ENCODE measurements around the gene TRAPPC12. TPM values are rescaled to one million over a fixed set of nuclear protein-coding genes. Genes with fewer than 3 reads are reported as not detected.

The TRAPPC12 gene
- polyA plus RNA-seq, 6 donors from 2014 or later = 31.3 to 36.3 (median 33.1) TPM

- peak within 1 kb of the TSS; percentile 95 to 99 (median 97) for H3K27ac Mint-ChIP-seq
- peak; percentile 79 to 80 for ATAC-seq (ENCODE audit: low read depth in 2 of 2)
- no peaks in the 10 kb centered on the region for H3K27me3 Mint-ChIP-seq
- peak; percentile 96 for DNase-seq
- peak within 1 kb of the TSS; percentile 93 to 99 (median 98) for H3K4me3 Mint-ChIP-seq
- H3K36me3 Mint-ChIP-seq = no peaks in the 10 kb centered on the region
- peaks cover 28 to 57% (median 44%) of the 10 kb centered on the region in 3 donors for H3K4me1 Mint-ChIP-seq
- peaks cover 0 to 8% (median 0%) of the 10 kb centered on the region in 7 donors for H3K9me3 Mint-ChIP-seq
Measured at GRCh38 chr2:3377612-3378432, 1.7 kb upstream of the TRAPPC12 start, which contains the start of gene EIPR1. Gene EIPR1, minus strand, starts transcription at chr2:3377818. Its CDS starts 129 bp downstream, at chr2:3377689.

- Mint-ChIP-seq H3K9me3 (peaks cover 0 to 8% (median 0%) of the 10 kb centered on the region in 7 donors), H3K4me3 (peak overlapping the region; percentile 93 to 98 (median 96)), H3K4me1 (peaks cover 28 to 62% (median 44%) of the 10 kb centered on the region in 3 donors), H3K36me3 (no peaks in the 10 kb centered on the region), H3K27ac (peak overlapping the region; percentile 95 to 97 (median 96)), H3K27me3 (no peaks in the 10 kb centered on the region)
- ATAC-seq (ENCODE audit: low read depth in 2 of 2) = no peak
- DNase-seq = no peak
Measured at GRCh38 chr2:3379339-3379646, 201 bp upstream of the TRAPPC12 start.

DNA sequence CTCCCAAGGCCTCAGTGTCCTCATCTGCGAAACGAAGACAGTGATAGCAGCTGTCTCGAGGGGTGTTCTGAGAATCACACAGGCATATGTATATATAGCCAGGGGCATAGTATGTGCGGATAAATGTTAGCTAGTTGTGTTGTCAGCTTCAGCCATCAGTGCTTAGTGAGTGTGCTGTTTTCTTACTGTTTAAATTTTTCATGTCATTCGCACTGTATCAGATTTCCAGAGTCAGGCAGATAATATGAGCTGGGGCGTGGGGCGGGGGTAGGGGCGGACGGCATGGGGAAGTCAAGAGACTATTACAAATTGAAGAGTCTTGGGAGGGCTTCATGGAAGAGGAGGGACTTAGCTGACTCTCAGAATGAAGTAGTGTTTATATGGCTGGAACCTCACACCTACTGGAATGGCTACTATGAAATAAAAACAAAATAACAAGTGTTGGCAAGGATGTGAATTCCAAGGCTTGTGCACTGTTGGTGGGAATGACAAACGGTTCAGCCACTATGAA, 7.0 kb downstream of the TRAPPC12 start:
- H3K4me3 Mint-ChIP-seq = no peak overlapping the region
- no peak for DNase-seq
- no peak for ATAC-seq (ENCODE audit: low read depth in 2 of 2)
- peaks cover 12 to 20% of the 10 kb centered on the region in 2 donors for H3K36me3 Mint-ChIP-seq
- peaks cover 4 to 17% (median 10%) of the 10 kb centered on the region in 3 donors for H3K4me1 Mint-ChIP-seq
- no peaks in the 10 kb centered on the region for H3K27me3 Mint-ChIP-seq
- H3K27ac Mint-ChIP-seq = no peak overlapping the region
- H3K9me3 Mint-ChIP-seq = no peaks in the 10 kb centered on the region

GRCh38 chr2:3387011-3387410, 7.5 kb downstream of the TRAPPC12 start:
- H3K4me1 Mint-ChIP-seq = peaks cover 5 to 16% (median 10%) of the 10 kb centered on the region in 3 donors
- H3K27ac Mint-ChIP-seq = no peak overlapping the region
- peaks cover 12 to 20% of the 10 kb centered on the region in 2 donors for H3K36me3 Mint-ChIP-seq
- H3K9me3 Mint-ChIP-seq = no peaks in the 10 kb centered on the region
- no peak for ATAC-seq (ENCODE audit: low read depth in 2 of 2)
- no peak for DNase-seq
- no peak overlapping the region for H3K4me3 Mint-ChIP-seq
- H3K27me3 Mint-ChIP-seq = no peaks in the 10 kb centered on the region

GRCh38 chr2:3387644-3388411, 8.3 kb downstream of the TRAPPC12 start:
- Mint-ChIP-seq H3K27me3 (no peaks in the 10 kb centered on the region), H3K36me3 (peaks cover 12 to 20% of the 10 kb centered on the region in 2 donors), H3K27ac (no peak overlapping the region), H3K9me3 (no peaks in the 10 kb centered on the region), H3K4me1 (peaks cover 8 to 15% (median 14%) of the 10 kb centered on the region in 3 donors), H3K4me3 (no peak overlapping the region)
- no peak for ATAC-seq (ENCODE audit: low read depth in 2 of 2)
- no peak for DNase-seq

GRCh38 chr2:3388412-3388738, 8.9 kb downstream of the TRAPPC12 start:
- no peak overlapping the region for H3K27ac Mint-ChIP-seq
- H3K4me3 Mint-ChIP-seq = no peak overlapping the region
- peaks cover 0 to 2% (median 0%) of the 10 kb centered on the region in 7 donors for H3K9me3 Mint-ChIP-seq
- H3K36me3 Mint-ChIP-seq = peaks cover 12 to 20% of the 10 kb centered on the region in 2 donors
- H3K4me1 Mint-ChIP-seq = peaks cover 8 to 19% (median 18%) of the 10 kb centered on the region in 3 donors
- no peak for ATAC-seq (ENCODE audit: low read depth in 2 of 2)
- DNase-seq = no peak
- no peaks in the 10 kb centered on the region for H3K27me3 Mint-ChIP-seq

DNA sequence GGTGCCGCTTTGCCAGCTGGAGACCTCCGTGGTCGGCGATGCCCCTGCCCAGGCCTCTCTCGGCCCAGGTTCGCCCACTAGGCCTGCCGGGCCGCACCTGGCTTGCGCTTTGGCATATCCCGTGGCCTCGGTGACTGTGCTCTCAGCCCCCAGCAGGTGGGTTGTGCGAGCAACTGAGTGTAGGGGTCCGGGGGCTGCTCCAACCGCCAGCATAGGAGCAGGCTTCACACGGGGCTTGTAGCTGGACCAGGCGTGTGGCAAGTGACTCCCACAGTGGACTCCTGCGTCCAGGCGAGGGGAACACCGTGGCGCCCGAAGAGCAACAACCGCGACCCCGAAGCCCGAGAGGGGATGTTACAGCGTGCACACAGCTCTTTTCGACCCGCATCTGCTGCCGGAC, 9.7 kb downstream of the TRAPPC12 start:
- Mint-ChIP-seq H3K4me1 (peaks cover 8 to 19% (median 14%) of the 10 kb centered on the region in 3 donors), H3K27ac (no peak overlapping the region), H3K4me3 (no peak overlapping the region), H3K27me3 (no peaks in the 10 kb centered on the region), H3K9me3 (peaks cover 0 to 4% (median 0%) of the 10 kb centered on the region in 7 donors), H3K36me3 (peaks cover 18 to 20% of the 10 kb centered on the region in 2 donors)
- DNase-seq (no peak), ATAC-seq (ENCODE audit: low read depth in 2 of 2) (no peak)

DNA sequence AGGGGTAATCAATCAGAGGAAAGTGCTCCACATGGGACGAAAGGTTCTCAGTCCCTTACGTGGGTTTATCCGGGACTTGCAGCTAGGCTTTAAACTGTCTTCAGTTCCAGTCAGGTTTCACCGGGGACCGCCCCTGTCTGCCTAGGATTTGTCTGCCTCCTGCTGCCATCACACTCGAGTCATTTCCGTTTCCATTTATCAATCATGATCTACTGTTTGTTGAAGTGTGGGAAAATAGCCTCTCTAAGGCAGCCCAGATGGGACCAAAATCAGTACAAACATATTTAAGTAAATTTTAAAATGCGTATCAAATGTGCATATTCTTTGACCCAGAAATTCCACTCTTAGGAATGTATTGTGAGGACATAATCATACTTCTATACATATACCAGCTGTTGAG, 10.5 kb downstream of the TRAPPC12 start:
- DNase-seq (no peak), ATAC-seq (ENCODE audit: low read depth in 2 of 2) (no peak)
- Mint-ChIP-seq H3K27ac (no peak overlapping the region), H3K4me3 (no peak overlapping the region), H3K36me3 (peaks cover 20 to 26% of the 10 kb centered on the region in 2 donors), H3K4me1 (peaks cover 8 to 19% (median 16%) of the 10 kb centered on the region in 3 donors), H3K9me3 (peaks cover 0 to 7% (median 4%) of the 10 kb centered on the region in 7 donors), H3K27me3 (no peaks in the 10 kb centered on the region)

- DNase-seq (no peak), ATAC-seq (ENCODE audit: low read depth in 2 of 2) (no peak)
- Mint-ChIP-seq H3K4me1 (peaks cover 8 to 19% (median 16%) of the 10 kb centered on the region in 3 donors), H3K36me3 (peaks cover 27 to 35% of the 10 kb centered on the region in 2 donors), H3K4me3 (no peak overlapping the region), H3K27ac (peak overlapping the region in 2 of 6 donors; percentile 54 to 88), H3K27me3 (no peaks in the 10 kb centered on the region), H3K9me3 (peaks cover 0 to 28% (median 20%) of the 10 kb centered on the region in 7 donors)
Measured at GRCh38 chr2:3392216-3392615, 12.7 kb downstream of the TRAPPC12 start.

- Mint-ChIP-seq H3K36me3 (peaks cover 27 to 30% of the 10 kb centered on the region in 2 donors), H3K4me3 (no peak overlapping the region), H3K9me3 (peaks cover 0 to 39% (median 29%) of the 10 kb centered on the region in 7 donors), H3K4me1 (peaks cover 6 to 17% (median 16%) of the 10 kb centered on the region in 3 donors), H3K27ac (peak overlapping the region in 2 of 6 donors; percentile 47 to 59), H3K27me3 (no peaks in the 10 kb centered on the region)
- DNase-seq (no peak), ATAC-seq (ENCODE audit: low read depth in 2 of 2) (no peak)
Measured at GRCh38 chr2:3396920-3397559, 17.5 kb downstream of the TRAPPC12 start.

DNA sequence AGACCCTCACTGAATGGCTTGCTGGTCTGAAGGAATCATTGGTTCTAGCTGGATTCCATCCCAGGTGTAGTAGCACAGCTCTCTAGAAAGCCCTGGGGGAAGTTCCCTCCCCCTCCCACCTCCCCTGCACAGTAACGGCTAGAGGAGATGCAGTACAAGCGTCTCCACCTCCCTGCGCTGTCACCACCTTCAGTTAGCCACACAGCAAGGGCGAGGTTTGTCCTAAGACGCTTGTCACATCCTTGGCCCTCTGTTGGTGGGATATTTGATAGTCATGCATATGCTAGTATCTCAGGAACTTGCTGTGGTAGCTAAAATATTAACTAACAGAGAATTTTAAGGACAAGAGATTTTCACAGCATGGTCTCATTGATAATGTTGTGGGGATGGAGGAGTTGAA, 19.4 kb downstream of the TRAPPC12 start:
- peaks cover 27% of the 10 kb centered on the region in 2 donors for H3K36me3 Mint-ChIP-seq
- peak overlapping the region in 1 of 6 donors; percentile 87 for H3K27ac Mint-ChIP-seq

GRCh38 chr2:3399381-3399780, 19.9 kb downstream of the TRAPPC12 start:
- no peak overlapping the region for H3K27ac Mint-ChIP-seq
- no peak overlapping the region for H3K4me3 Mint-ChIP-seq
- peaks cover 25 to 27% of the 10 kb centered on the region in 2 donors for H3K36me3 Mint-ChIP-seq
- ATAC-seq (ENCODE audit: low read depth in 2 of 2) = no peak
- no peak for DNase-seq
- H3K9me3 Mint-ChIP-seq = peaks cover 0 to 37% (median 29%) of the 10 kb centered on the region in 7 donors
- peaks cover 7 to 30% (median 12%) of the 10 kb centered on the region in 3 donors for H3K4me1 Mint-ChIP-seq
- H3K27me3 Mint-ChIP-seq = no peaks in the 10 kb centered on the region

More for the DNA sequence above, 19.4 kb downstream of the TRAPPC12 start:
- no peaks in the 10 kb centered on the region for H3K27me3 Mint-ChIP-seq
- peaks cover 3 to 25% (median 7%) of the 10 kb centered on the region in 3 donors for H3K4me1 Mint-ChIP-seq
- peaks cover 0 to 37% (median 29%) of the 10 kb centered on the region in 7 donors for H3K9me3 Mint-ChIP-seq
- H3K4me3 Mint-ChIP-seq = no peak overlapping the region
- DNase-seq (no peak), ATAC-seq (ENCODE audit: low read depth in 2 of 2) (no peak)

GRCh38 chr2:3399829-3400228, 20.3 kb downstream of the TRAPPC12 start:
- Mint-ChIP-seq H3K9me3 (peaks cover 0 to 35% (median 27%) of the 10 kb centered on the region in 7 donors), H3K4me1 (peaks cover 9 to 33% (median 15%) of the 10 kb centered on the region in 3 donors), H3K36me3 (peaks cover 23 to 27% of the 10 kb centered on the region in 2 donors), H3K27ac (peak overlapping the region in 1 of 6 donors; percentile 47), H3K27me3 (no peaks in the 10 kb centered on the region), H3K4me3 (no peak overlapping the region)
- ATAC-seq (ENCODE audit: low read depth in 2 of 2) = no peak
- no peak for DNase-seq
